ENCODE data around the gene ARID4B.

GRCh38 chr1:235266967-235267366, 61.0 kb downstream of the ARID4B start:
- TF ChIP-seq, protein P1, sequence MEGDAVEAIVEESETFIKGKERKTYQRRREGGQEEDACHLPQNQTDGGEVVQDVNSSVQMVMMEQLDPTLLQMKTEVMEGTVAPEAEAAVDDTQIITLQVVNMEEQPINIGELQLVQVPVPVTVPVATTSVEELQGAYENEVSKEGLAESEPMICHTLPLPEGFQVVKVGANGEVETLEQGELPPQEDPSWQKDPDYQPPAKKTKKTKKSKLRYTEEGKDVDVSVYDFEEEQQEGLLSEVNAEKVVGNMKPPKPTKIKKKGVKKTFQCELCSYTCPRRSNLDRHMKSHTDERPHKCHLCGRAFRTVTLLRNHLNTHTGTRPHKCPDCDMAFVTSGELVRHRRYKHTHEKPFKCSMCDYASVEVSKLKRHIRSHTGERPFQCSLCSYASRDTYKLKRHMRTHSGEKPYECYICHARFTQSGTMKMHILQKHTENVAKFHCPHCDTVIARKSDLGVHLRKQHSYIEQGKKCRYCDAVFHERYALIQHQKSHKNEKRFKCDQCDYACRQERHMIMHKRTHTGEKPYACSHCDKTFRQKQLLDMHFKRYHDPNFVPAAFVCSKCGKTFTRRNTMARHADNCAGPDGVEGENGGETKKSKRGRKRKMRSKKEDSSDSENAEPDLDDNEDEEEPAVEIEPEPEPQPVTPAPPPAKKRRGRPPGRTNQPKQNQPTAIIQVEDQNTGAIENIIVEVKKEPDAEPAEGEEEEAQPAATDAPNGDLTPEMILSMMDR (IDR thresholded peaks at IDR 0.05) = no peak
- no peak for TF ChIP-seq EP300 (IDR thresholded peaks at IDR 0.05)
- TF ChIP-seq POLR2A (IDR thresholded peaks at IDR 0.05) = no peak
- TF ChIP-seq POLR2AphosphoS5 (IDR thresholded peaks at IDR 0.05) = no peak

All from gastroesophageal sphincter (tissue), 3 donors.